GM19463 (cell line): ENCODE results near the gene CENPO.

Experiments
- ATAC-seq: cut with Tn5 transposase; IDR thresholded peaks from one replicate; pipeline ENCODE4 v1.9.1; 2021; ENCODE audit warnings: mild to moderate bottlenecking, moderate library complexity; ENCODE audit not compliant: unreplicated experiment

CENPO gene

GRCh38 chr2:24836206-24836605 lies 43.0 kb downstream of the CENPO start:
- no peak for ATAC-seq

GRCh38 chr2:24836706-24837105 lies 43.5 kb downstream of the CENPO start:
- ATAC-seq, result no peak

GRCh38 chr2:24837996-24838513 lies 44.8 kb downstream of the CENPO start:
- ATAC-seq, result no peak

- no peak for ATAC-seq
These were observed 45.3 kb downstream of the CENPO start for GRCh38 chr2:24838541-24838940.

GRCh38 chr2:24839729-24840128 lies 46.5 kb downstream of the CENPO start:
- ATAC-seq, result no peak

GRCh38 chr2:24840164-24840869 lies 47.1 kb downstream of the CENPO start:
- no peak for ATAC-seq

- no peak for ATAC-seq
These were observed 48.0 kb downstream of the CENPO start for GRCh38 chr2:24840962-24841945.

- no peak for ATAC-seq
These were observed 49.1 kb downstream of the CENPO start for GRCh38 chr2:24842081-24843050.

- ATAC-seq, result no peak
These were observed 50.2 kb downstream of the CENPO start for GRCh38 chr2:24843330-24843860.

- no peak for ATAC-seq
These were observed 50.9 kb downstream of the CENPO start for GRCh38 chr2:24844023-24844685.

GRCh38 chr2:24845691-24846090 lies 52.5 kb downstream of the CENPO start:
- no peak for ATAC-seq

GRCh38 chr2:24850944-24851343 lies 57.7 kb downstream of the CENPO start:
- no peak for ATAC-seq

GRCh38 chr2:24852026-24852425 lies 58.8 kb downstream of the CENPO start:
- ATAC-seq, result no peak

GRCh38 chr2:24852431-24853020 lies 59.3 kb downstream of the CENPO start:
- no peak for ATAC-seq

GRCh38 chr2:24853046-24853445 lies 59.8 kb downstream of the CENPO start:
- no peak for ATAC-seq

- ATAC-seq, result no peak
These were observed 60.8 kb downstream of the CENPO start for GRCh38 chr2:24853996-24854395.

GRCh38 chr2:24855022-24855622 lies 61.9 kb downstream of the CENPO start:
- ATAC-seq, result no peak

- ATAC-seq, result no peak
These were observed 62.5 kb downstream of the CENPO start for GRCh38 chr2:24855726-24856125.

- ATAC-seq, result no peak
These were observed 63.6 kb downstream of the CENPO start for GRCh38 chr2:24856791-24857211.
